Stromal cell of bone marrow (primary cell): ENCODE results near the gene FXYD5.

Experiments
- DNase-seq: peaks from one replicate; pipeline ENCODE4 v3.0.0-alpha.2; 2012; ENCODE audit warnings: low read depth

Gene FXYD5

GRCh38 chr19:35156673-35157014 lies 2.1 kb downstream of the FXYD5 start:
- no peak for DNase-seq

DNA sequence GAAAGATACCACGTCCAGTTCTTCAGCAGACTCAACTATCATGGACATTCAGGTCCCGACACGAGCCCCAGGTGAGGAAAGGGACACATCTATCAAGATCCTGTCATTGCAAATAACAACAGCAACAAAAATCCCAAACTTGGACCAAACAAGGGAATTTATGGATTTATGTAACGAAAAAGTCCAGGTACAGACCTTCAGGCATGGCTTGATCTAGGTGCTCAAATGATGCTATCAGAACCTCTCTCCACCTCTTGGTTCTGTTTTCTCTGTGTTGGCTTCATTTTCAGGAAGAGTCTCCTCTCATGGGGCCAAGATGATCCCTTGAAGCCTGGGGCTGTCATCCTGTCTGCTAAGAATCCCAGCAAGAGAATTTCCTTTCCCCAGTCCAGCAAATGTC lies 2.9 kb downstream of the FXYD5 start:
- no peak for DNase-seq

DNA sequence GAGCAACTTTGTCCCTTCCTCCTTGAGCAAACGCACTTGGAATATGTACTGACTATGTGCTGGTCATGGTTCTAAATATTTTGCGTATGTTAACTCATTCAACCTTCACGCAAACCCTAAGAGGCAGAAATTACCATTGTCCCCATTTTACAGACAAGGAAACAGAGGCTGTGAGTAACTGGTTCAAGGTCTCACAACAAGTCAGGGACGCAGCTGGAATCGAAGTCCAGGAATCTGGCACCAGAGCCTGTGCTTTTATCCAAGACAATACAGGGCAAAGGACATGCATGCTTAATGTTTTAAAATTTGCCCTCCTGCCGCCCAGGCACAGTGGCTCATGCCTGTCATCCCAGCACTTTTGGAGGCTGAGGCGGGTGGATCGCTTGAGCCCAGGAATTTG lies 5.1 kb downstream of the FXYD5 start:
- no peak for DNase-seq

DNA sequence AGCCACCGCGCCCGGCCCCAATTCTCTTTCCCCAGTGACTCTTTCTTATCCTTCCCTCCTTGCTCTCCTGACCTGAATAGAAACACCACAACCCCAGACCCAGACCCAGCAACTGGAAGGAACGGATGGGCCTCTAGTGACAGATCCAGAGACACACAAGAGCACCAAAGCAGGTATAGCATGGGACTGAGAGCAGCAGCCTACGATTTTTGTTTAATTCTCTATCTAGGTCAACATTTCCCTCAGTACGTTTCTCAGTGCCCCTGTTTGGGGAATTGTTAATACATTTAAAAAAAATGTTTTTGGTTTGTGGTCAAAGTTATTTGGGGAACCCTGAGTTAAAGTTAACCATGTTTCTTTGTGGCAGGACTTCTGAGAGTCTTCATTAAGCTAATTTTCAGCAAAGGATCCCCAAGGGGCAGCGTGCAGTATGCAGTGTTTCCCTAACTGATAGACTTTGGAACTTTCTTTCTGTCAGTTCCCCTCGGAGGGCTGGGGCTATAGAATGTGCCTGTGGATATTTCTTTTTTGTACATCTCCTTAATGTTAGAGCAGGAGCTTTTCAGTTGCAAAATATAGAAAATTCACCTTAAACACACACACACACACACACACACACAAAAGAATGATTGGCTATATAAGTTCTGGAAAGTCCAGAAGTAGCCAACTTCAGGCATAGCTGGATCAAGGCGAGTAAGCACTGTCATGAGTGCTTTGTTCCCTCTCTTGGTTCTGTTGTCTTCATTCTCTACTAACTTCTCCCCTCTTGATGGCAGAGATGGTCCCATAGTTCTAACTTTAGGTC lies 6.3 kb downstream of the FXYD5 start:
- DNase-seq: no peak

- no peak for DNase-seq
These were observed 6.9 kb downstream of the FXYD5 start for GRCh38 chr19:35161434-35161743.

GRCh38 chr19:35162471-35163326 lies 8.2 kb downstream of the FXYD5 start:
- no peak for DNase-seq

DNA sequence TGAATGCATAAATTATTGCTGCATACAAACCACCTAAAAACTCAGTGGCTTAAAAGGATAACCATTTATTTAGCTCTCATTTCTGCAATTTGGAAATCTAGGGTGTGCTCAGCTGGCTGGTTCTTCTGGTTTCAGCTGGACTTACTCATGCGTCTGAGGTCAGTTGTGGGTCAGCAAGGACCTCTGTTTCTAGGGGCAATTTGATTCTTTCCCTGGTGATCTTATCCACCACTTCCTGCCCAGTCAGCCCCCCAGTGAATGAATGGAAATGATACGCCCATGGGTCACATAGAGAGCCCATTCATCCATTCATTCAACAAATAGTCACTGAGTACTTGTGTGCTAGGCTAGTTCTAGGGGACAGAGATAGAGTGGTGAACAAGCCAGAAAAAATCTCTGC lies 9.9 kb downstream of the FXYD5 start:
- no peak for DNase-seq

GRCh38 chr19:35165200-35166058 lies 10.9 kb downstream of the FXYD5 start:
- DNase-seq: no peak

DNA sequence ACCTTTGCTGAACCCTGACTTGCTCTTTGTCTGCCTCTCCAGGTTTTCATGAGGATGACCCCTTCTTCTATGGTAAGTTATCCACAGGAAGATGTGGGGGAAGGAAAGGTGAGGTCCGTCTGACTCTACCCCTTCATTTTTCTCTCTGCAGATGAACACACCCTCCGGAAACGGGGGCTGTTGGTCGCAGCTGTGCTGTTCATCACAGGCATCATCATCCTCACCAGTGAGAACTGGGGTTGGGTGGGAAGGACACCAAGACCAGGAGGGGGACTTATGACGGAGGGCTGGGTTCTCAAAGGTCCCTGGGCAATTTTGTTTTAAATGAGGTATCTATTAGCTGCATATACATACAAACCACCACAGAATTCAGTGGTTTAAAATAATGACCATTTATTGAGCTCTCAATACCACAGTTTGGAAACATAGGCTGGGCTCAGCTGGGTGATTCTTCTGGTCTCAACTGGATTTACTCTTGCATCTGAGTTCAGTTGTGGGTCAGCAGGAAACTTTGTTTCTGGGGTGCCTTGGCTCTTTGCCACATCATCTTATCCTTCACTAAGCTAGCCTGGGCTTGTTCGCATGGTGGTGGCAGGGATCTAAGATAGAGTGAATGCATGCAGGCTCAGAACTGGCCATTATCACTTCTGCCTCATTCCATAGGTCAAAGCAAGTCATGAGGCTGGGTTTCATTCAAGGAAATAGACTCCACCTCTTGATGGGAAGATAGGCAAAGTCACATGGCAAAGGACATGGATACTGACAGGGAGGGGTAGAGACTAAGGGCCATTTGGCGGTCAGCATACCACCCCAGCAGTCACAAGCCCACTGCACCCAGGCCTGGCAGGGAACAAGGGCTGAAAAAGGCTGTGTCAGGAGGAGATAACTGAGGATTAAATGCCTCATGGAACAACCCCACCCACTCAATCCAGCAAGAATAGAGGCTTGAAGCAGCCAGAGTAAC lies 11.8 kb downstream of the FXYD5 start:
- DNase-seq: no peak

GRCh38 chr19:35167251-35168119 lies 12.9 kb downstream of the FXYD5 start:
- no peak for DNase-seq

DNA sequence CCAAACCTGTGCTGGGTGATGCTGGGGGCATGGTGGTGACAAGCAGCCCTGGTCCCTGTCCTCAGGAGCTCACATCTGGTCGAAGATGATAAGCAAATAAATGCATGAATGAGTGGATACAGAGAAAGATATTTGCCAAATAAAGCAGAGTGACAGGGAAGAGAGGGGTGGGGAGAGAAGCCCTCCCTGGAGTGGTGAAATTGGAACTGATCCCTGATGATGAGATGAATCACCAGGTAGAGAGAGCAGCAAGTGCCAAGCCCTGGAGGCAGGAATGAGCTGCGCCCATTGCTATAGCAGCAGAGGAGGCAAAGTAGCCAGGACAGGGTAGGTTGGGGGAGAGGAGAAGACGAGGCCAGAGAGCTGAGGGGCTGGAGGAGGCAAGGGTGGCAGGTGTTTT lies 13.7 kb downstream of the FXYD5 start:
- no peak for DNase-seq

DNA sequence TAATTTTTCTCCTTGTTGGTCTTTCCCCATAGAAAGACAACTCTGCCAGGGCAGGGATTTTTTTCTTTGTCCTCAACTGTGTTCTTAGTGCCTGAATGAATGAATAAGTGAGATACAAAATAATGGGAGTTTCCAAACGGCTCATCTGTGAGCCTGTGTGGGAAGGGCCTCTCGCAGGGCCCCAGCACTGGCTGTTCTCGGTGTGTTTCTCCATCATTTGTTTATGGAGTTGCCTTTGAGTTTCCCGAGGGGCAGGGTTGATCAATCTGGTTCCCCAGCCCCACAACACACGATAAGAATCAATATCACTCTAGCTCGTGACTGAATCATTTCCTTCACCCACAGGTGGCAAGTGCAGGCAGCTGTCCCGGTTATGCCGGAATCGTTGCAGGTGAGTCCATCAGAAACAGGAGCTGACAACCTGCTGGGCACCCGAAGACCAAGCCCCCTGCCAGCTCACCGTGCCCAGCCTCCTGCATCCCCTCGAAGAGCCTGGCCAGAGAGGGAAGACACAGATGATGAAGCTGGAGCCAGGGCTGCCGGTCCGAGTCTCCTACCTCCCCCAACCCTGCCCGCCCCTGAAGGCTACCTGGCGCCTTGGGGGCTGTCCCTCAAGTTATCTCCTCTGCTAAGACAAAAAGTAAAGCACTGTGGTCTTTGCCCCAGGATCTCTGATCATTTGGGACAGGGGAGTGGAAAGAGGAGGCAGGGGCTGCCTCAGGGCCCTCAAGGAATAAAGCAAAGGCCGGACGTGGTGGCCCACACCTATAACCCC lies 14.9 kb downstream of the FXYD5 start:
- no peak for DNase-seq

GRCh38 chr19:35170359-35171061 lies 16.0 kb downstream of the FXYD5 start:
- DNase-seq: no peak

GRCh38 chr19:35171730-35172129 lies 17.2 kb downstream of the FXYD5 start:
- DNase-seq: no peak

- DNase-seq: no peak
These were observed 19.7 kb downstream of the FXYD5 start for GRCh38 chr19:35174226-35174625.

DNA sequence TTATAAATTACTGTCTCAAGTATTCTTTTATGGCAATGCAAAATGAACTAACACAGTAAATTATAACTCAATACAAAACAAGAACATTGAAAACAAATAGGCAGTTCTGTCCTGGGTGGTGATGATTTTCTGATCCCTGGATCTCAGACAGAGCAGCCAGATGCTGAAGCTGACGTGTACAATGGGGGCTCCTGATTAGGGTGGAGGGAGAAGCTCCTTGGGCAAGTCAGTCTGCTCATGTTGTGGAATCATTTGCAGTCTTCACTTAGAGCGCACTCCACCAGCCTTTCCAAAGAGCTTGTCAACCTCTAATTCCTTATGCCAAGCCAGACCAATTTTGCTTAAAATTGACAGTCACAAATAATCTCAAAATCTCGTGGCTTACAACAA lies 21.6 kb downstream of the FXYD5 start:
- no peak for DNase-seq

DNA sequence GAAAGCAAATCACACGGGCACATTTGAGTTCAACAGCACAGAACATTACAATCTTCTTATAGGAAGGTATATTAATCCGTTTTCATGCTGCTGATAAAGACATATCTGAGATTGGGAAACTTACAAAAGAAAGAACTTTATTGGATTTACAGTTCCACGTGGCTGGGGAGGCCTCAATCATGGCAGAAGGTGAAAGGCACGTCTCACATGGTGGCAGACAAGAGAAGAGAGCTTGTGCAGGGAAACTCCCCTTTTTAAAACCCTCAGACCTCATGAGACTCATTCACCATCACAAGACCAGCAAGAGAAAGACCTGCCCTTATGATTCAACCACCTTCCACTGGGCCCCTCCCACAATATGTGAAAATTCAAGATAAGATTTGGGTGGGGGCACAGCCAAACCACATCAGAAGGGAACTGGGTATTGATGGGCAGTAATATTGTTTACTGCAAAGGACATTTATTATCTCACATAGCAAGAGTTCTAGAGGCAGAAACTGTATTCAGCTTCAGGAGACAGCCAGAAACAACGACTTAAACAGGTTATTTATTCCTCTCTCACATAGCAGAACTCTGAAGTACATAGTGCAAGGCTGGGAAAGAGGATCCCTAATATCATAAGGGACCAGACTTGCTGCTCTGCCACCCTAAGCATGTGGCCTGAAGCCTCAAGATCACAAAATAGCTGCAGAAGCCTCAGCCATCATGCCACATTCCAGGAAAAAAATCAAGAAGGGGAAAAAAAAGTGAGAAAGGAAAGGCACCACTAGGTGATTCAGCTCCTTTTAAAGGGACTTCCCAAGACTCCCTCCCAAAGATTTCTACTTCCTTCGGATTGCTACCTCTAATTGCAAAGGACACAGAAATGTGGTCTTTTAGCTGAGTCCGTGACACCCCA lies 23.1 kb downstream of the FXYD5 start:
- DNase-seq: no peak

DNA sequence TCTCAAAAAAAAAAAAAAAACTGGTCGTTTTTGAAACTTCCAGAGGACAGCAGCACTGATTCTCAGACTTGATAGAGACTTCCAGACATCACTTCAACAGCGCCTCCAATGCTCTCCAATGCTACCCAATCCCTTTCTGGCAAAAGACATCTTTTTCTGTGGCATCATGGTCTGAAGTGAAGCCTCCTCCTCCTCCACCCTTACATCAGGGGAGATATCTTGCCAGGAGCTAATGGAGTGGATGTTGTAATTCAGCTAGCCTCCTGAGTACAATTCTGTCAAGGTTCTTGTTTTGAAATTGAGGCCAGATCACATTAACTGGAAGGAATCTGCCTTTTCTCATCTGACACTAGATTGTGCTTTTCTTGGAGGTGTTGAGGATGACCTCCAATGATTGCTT lies 24.2 kb downstream of the FXYD5 start:
- DNase-seq: no peak
